ENCODE results near the gene RHOH.

GRCh38 chr4:40295572-40295971 lies 98.7 kb downstream of the RHOH start:
- TF ChIP-seq POLR2A (IDR thresholded peaks at IDR 0.05; ENCODE audit: low read length) = no peak
- TF ChIP-seq GATA1 (IDR thresholded peaks at IDR 0.05; ENCODE audit: low read depth, low read length) = no peak
